Esophagus squamous epithelium (tissue), 5 donors: ENCODE data around the gene SFMBT2. TPM values are rescaled to one million over a fixed set of nuclear protein-coding genes. Genes with fewer than 3 reads are reported as not detected.

Experiments used
- DNase-seq: peaks from one replicate; lab custom pipeline; 2025; lab: John Stamatoyannopoulos, UW
- H3K27ac ChIP-seq, 4 donors: fragments of 200-600 bp; sonication (generic); one replicate each; pipeline ENCODE4 v1.5.1; 2016 to 2019; ENCODE audit warnings: mild to moderate bottlenecking in 1 of 4
- H3K27me3 ChIP-seq, 4 donors: fragments of 200-600 bp; sonication (generic); 1 replicate in 3 of 4; 2 replicates in 1 of 4; pipeline versions ENCODE4 v1.5.1 to v1.6.0; 2017 to 2021; ENCODE audit warnings: antibody characterized with exemption in 1 of 4
- H3K36me3 ChIP-seq, 3 donors: fragments of 200-600 bp; sonication (generic); one replicate each; pipeline ENCODE4 v1.5.1; 2016 to 2019
- H3K4me1 ChIP-seq, 3 donors: fragments of 200-600 bp; sonication (generic); one replicate each; pipeline ENCODE4 v1.5.1; 2017 to 2019
- H3K4me3 ChIP-seq, 4 donors: fragments of 200-600 bp; sonication (generic); 1 replicate in 3 of 4; 2 replicates in 1 of 4; pipeline ENCODE4 v1.5.1; 2016 to 2019; ENCODE audit warnings: mild to moderate bottlenecking in 2 of 4, moderate library complexity in 1 of 4
- H3K9me3 ChIP-seq, 3 donors: fragments of 200-600 bp; sonication (generic); one replicate each; pipeline ENCODE4 v1.5.1; 2016 to 2019
- CTCF ChIP-seq, 6 experiments: fragments of 450-650 bp in 4 of 6; fragments of 200-600 bp in 2 of 6; sonication (generic) in 2 of 6; IDR thresholded peaks; one replicate each; pipeline ENCODE4 v1.5.1; 2016 to 2019; ENCODE audit warnings: antibody characterized with exemption in 6 of 6, mild to moderate bottlenecking in 4 of 6, moderate library complexity in 4 of 6
- POLR2A ChIP-seq, 4 donors: fragments of 450-650 bp; IDR thresholded peaks; one replicate each; pipeline ENCODE4 v1.6.1; 2017; ENCODE audit warnings: antibody characterized with exemption in 4 of 4, mild to moderate bottlenecking in 4 of 4, moderate library complexity in 3 of 4
- WGBS, 2 donors: methylation state at CpG; one replicate each; pipeline ENCODE4 v1.1.5; 2018; 5-methylcytosine and 5-hydroxymethylcytosine counted together
- intact Hi-C: fragments of 100-400 bp; cut with DNase I; formaldehyde crosslinking; loops from one replicate; pipeline ENCODE4 v1.15.0; 2022
- total RNA-seq, 4 donors: library from RNA; depleted of rRNA; stranded (reverse); fragments of >200 nt; gene quantifications; one replicate each; pipeline ENCODE4 v1.1.0, GENCODE V29; 2016
- donor health status: DM: yes; HTN: yes; CAD: no.

The SFMBT2 gene
- total RNA-seq, 4 donors from 2014 or later, result 0.72 to 5.0 (median 1.4) TPM

GRCh38 chr10:7377614-7378248 lies 33.1 kb downstream of the SFMBT2 start:
- Histone ChIP-seq H3K4me1 (no peaks in the 10 kb centered on the region), H3K27me3 (no peaks in the 10 kb centered on the region), H3K36me3 (peaks cover 0 to 10% (median 0%) of the 10 kb centered on the region in 3 donors), H3K4me3 (no peak overlapping the region), H3K27ac (no peak overlapping the region), H3K9me3 (no peaks in the 10 kb centered on the region)
- no peak for TF ChIP-seq POLR2A (IDR thresholded peaks at IDR 0.05)
- TF ChIP-seq CTCF (IDR thresholded peaks at IDR 0.05), result no peak
- intact Hi-C loops, result no loop called here
- no peak for DNase-seq
- 92 to 98% methylated on average over 7 of the region's 7 CpGs for WGBS, 2 donors

DNA sequence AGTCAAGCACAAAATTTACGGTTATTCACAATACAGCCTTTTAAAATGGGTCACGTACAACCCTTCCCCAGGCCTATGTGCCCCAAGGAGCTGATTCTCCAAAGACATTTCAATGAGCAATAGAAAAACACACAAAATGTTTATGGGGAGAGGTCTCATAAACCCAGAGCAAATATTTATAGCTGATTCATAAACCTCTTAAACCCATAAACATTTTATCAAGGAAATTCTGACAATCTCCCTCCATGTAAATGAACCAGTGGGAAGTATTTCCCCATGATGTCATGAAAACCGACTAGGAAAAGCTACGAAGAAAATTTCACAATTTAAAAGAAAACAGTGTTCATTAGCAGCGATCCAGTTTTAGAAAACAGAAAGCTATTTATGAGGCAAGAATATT lies 36.0 kb downstream of the SFMBT2 start:
- Histone ChIP-seq H3K9me3 (no peaks in the 10 kb centered on the region), H3K36me3 (peaks cover 0 to 23% (median 0%) of the 10 kb centered on the region in 3 donors), H3K27ac (no peak overlapping the region), H3K27me3 (no peaks in the 10 kb centered on the region), H3K4me1 (no peaks in the 10 kb centered on the region), H3K4me3 (no peak overlapping the region)
- TF ChIP-seq POLR2A (IDR thresholded peaks at IDR 0.05) (no peak), CTCF (IDR thresholded peaks at IDR 0.05) (no peak)
- no peak for DNase-seq
- 88 to 91% methylated on average over 5 of the region's 5 CpGs for WGBS, 2 donors
- intact Hi-C loops, result no loop called here

GRCh38 chr10:7373039-7373438 lies 37.8 kb downstream of the SFMBT2 start:
- no peaks in the 10 kb centered on the region for H3K9me3 ChIP-seq
- no peak overlapping the region for H3K4me3 ChIP-seq
- DNase-seq, result no peak
- no peak overlapping the region for H3K27ac ChIP-seq
- H3K27me3 ChIP-seq, result no peaks in the 10 kb centered on the region
- H3K36me3 ChIP-seq, result peaks cover 0 to 40% (median 0%) of the 10 kb centered on the region in 3 donors
- no peak for TF ChIP-seq CTCF (IDR thresholded peaks at IDR 0.05)
- no peak for TF ChIP-seq POLR2A (IDR thresholded peaks at IDR 0.05)
- intact Hi-C loops, result no loop called here
- 81 to 97% methylated on average over 5 to 6 of the region's 6 CpGs for WGBS, 2 donors
- H3K4me1 ChIP-seq, result no peaks in the 10 kb centered on the region

DNA sequence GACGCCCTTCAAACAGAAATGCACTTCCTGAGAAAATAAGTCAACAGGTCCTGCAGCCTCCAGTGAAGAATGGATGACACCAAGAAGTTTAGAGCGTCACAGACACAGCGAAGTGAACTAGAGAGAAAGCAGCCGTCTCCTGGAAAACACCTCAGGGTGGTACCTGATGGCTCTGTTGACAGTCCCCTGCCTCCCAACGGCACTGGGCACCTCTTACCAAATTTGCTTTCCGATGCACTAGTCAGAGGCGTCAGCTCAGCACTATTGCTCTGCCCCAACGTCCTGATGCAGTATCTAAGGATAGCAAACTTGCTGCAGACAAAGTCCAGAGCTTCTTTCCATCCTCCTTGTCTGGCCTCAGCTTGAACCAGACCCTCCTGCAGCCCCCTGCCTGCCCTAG lies 38.3 kb downstream of the SFMBT2 start:
- Histone ChIP-seq H3K27me3 (no peaks in the 10 kb centered on the region), H3K27ac (no peak overlapping the region), H3K36me3 (peaks cover 0 to 45% (median 0%) of the 10 kb centered on the region in 3 donors), H3K4me3 (no peak overlapping the region), H3K9me3 (no peaks in the 10 kb centered on the region), H3K4me1 (no peaks in the 10 kb centered on the region)
- intact Hi-C loops, result no loop called here
- WGBS, 2 donors, result 90 to 93% methylated on average over 6 to 8 of the region's 8 CpGs
- DNase-seq, result no peak
- TF ChIP-seq CTCF (IDR thresholded peaks at IDR 0.05), result no peak
- no peak for TF ChIP-seq POLR2A (IDR thresholded peaks at IDR 0.05)

DNA sequence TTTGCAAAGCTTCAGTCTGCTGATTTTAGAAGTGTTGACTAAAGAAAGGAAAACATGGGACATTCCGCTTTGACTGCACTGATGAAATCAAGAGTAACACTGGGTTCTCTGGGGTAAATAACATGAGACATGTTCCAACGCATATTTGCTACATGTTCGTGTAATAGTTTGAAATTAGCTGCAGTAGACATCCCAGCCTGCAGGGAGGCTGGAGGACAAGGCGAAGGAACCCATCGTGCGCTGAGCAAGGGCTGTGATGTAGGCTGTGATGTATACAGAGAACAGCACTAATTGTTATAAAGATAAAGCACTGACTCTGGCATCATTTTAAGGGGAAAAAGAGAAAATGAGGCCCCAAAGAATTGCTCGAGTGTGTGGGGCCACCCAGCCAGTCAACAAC lies 40.3 kb downstream of the SFMBT2 start:
- Histone ChIP-seq H3K27ac (no peak overlapping the region), H3K27me3 (no peaks in the 10 kb centered on the region), H3K4me3 (no peak overlapping the region), H3K36me3 (peaks cover 0 to 65% (median 0%) of the 10 kb centered on the region in 3 donors), H3K9me3 (no peaks in the 10 kb centered on the region), H3K4me1 (no peaks in the 10 kb centered on the region)
- DNase-seq, result no peak
- TF ChIP-seq POLR2A (IDR thresholded peaks at IDR 0.05) (no peak), CTCF (IDR thresholded peaks at IDR 0.05) (no peak)
- intact Hi-C loops, result no loop called here
- 90 to 92% methylated on average over 7 of the region's 7 CpGs for WGBS, 2 donors
